NCI-H1092 treated with DMSO at 0.1 percent for 48 hours (cell line): ENCODE data around the gene RRBP1.

ENCODE experiments used
- DNase-seq: peaks from one replicate; lab custom pipeline; 2025; lab: John Stamatoyannopoulos, UW

RRBP1 gene, protein sequence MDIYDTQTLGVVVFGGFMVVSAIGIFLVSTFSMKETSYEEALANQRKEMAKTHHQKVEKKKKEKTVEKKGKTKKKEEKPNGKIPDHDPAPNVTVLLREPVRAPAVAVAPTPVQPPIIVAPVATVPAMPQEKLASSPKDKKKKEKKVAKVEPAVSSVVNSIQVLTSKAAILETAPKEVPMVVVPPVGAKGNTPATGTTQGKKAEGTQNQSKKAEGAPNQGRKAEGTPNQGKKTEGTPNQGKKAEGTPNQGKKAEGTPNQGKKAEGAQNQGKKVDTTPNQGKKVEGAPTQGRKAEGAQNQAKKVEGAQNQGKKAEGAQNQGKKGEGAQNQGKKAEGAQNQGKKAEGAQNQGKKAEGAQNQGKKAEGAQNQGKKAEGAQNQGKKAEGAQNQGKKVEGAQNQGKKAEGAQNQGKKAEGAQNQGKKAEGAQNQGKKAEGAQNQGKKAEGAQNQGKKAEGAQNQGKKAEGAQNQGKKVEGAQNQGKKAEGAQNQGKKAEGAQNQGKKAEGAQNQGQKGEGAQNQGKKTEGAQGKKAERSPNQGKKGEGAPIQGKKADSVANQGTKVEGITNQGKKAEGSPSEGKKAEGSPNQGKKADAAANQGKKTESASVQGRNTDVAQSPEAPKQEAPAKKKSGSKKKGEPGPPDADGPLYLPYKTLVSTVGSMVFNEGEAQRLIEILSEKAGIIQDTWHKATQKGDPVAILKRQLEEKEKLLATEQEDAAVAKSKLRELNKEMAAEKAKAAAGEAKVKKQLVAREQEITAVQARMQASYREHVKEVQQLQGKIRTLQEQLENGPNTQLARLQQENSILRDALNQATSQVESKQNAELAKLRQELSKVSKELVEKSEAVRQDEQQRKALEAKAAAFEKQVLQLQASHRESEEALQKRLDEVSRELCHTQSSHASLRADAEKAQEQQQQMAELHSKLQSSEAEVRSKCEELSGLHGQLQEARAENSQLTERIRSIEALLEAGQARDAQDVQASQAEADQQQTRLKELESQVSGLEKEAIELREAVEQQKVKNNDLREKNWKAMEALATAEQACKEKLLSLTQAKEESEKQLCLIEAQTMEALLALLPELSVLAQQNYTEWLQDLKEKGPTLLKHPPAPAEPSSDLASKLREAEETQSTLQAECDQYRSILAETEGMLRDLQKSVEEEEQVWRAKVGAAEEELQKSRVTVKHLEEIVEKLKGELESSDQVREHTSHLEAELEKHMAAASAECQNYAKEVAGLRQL (N-terminal part only)

DNA sequence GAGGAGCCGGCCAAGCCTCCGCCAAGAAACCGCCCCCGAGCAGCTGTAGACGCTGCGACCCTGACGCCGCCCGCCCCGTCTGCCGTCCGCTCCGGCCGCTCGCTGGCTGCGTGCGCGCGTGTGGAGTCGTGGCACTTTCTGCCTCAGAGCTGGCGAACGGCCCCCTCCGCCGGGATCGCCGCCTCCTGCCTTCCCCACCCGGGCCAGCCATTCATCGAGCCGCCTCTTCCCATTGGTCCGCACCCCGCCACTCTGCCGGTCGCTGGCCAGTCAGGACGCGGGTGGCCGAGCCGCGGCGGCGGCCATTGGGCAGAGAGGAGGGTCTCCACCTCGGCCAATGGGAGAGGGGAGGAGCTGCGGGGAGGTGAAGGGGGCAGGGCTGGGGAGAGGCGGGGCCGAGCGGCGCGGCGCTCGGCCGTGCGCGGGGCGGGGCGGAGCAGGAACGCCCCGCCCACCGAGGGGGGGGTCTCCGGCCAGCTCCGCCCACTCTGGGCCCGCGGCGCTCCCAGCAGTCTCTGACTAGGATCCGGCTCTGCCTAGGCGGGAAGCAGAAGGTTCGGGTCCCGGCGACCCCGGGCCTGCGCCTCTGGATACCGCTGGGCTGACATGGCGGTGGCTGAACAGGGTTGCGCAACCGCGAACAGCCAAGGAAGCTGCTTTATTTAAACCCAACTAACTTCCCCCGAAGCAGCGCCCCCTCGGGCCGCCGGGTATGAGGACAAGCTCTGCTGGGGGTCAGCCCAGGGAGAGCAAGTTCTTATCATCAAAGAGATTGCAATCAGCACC is at the start of gene RRBP1:
Gene RRBP1, minus strand, starts transcription at position 140 of the 786 bp plus-strand sequence. CDS start 21,735 bp downstream, outside the sequence.
- peak; percentile 97 for DNase-seq

DNA sequence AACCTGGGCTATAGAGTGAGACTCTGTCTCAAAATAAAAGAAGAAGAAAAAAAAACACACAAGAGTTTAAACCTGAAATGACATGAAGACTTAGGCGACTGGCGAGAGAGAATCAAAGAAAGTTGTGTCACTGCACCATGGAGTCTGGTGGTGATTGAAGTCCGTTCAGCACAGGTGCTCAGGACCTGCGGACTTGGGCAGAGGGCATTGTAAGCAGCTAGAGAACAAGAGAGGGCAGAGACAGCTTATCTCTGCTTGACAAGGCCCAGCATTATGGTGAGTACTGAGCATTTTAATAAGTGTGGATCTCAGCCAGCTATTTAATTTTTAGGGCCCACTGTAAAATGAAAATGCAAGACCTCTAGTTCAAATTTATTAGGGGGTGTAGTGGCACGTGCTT is 49.2 kb upstream of the RRBP1 start:
- DNase-seq: no peak

DNA sequence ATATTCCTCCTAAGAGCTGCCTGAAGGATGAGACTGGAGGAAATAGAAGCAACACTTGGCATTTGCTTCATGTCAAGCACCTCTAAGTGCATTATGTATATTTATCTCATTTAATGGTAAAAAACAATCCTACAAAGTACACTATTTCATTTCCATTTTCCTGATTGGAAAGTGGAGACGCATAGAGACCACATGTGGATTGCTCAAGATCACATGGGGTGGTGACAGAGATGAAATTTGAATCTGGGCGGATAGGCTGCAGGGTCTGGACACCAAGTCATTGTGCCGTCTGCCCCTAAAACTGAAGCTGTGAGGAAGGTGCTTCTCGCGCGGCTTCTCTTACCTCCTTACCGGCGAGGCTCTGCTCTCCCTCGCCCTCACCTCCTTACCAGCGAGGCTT is 48.0 kb upstream of the RRBP1 start:
- no peak for DNase-seq

DNA sequence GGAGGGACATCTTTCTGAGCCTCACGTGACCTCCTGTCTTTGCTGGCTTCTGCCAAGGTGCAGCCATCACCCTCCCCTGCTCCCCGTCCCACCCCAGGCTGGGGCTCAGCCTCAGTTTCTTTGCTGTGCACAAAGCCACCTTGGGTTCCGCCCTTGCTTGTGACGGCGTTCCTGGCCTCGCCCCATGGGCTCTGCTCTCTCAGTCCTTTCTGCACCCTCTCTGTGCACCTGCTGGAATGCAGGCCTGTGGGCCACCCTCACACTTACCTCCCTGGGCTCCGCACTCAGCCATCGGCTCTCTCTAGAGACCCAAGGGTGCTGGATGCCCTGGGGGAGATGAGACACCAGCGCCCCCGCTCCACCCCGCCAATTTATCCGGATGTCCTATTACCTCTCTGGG is 46.0 kb upstream of the RRBP1 start:
- DNase-seq: no peak

DNA sequence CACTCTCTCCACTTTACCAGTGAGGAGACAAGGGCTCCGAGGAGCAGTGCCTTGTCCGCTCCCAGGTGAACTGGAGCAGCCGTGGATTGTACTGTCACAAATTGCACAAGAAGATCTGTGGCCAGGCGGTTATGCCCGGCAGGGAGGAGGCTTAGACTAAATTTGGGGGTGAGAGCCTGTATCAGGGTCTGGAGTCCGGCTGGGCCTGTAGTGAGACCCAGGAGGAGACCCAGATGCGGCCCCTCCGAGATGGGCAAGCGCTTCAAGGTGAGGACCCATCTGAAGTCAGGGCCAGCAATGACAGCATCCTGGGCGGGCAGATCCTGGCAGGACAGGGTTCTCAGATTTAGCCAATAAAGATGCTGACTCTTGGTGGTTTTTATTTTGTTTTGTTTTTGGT is 45.3 kb upstream of the RRBP1 start:
- no peak for DNase-seq

DNA sequence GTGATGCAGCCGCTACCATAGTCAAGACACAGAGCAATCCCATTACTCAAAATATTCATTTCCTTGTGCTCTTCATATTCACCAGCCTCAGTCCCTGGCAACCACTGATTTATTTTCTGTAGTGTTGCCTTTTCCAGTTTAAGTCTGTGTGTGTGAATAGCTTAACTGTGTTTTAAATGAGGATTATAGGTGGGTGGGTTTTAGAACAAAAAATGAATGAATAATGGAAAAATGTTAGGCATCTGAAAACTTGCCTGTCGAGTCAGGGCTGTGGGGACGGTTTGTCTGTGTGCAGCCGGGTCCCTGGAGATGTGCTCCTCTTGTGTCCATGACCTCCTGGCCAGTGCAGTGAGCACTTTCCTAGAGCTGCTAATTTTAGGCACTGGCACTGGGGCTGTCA is 44.9 kb upstream of the RRBP1 start:
- no peak for DNase-seq

DNA sequence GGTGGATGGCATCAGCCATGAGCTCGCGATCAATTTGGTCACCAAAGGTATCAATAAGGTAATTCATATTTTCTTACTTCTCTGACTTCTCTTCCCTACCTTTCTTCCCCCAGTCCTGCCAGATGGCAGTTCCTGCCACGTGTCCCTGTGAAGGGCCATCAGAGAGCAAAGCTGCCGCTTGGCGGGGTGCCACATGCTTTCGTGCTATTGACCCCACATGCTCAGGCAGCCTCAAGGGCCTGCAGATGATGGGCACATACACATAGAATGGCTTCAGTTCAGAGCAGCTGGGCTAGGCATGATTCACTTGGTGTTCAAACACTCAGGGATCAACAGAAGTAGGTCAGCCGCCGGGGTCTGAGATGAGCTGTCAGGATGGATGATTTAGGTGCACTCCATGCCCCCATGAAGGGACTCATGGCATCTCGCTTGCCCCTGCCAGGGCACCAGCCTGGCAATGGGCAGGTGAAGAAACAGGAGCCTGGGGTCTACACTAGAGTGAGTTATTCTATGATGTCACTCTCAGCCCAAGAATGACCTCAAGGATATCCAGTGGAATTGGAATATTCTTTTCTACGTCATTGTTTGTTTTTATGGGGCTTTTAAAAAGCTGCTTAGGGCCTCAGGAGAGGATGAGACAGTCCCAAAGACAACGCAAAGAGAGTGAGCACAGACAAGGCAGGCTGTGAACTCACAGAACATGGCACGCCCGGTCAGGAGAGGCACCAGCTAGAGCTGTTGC is 43.2 kb upstream of the RRBP1 start:
- DNase-seq: peak; percentile 87

DNA sequence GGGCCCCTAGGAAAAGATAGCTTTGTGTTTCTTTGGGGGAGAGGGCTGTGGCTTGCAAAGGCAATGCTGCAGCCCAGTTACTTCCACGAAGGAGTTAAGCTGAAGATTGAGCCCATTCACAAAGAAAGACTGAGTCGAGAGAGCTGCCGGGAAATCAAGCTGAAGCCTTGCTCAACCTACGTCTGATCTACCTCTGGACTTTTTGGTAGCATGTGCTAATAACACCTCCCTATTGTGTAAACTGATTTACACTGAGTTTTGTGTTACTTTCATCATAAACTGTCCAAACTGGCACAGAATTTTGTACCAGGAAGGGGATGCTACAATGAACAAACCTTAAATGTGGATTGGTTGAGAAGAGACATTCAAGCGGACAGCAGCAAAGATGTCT is 41.3 kb upstream of the RRBP1 start:
- no peak for DNase-seq

DNA sequence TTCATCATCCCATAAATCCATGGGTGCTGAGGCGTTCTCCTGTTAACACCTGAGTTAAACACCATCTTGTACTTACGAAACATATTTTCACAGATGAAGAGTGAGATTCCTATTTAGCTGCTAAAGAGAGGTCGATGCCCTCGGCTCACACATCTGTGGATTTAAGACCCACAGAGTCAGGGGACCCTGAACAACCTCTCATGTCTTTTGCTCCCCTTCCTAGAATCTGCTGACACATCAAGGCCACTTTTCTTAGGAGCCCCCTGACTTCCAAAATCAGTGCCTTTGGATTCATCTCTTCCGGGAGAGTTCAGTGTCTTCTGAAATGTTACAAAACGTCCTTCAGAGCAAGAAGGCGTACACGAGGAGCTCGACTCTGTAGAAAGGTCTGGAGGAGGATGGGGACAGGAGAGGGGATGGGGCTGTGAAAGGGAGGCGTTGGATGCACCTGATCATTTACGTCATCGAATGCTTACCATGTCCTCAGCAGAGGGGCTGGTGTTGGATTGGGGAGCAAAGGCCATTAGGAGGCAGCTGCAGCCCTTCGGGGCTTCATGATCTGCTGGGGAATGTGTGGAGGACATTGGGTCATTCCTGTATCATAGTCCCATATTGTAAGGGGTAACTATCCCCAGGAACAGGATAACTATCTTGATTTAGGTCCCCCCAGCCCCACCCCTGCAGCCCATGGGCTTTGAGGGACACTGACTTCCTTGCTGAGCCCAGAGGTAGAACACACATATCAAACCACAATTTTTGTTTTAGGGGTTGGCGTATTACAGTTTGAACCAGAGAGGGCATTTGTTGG is 40.7 kb upstream of the RRBP1 start:
- no peak for DNase-seq

DNA sequence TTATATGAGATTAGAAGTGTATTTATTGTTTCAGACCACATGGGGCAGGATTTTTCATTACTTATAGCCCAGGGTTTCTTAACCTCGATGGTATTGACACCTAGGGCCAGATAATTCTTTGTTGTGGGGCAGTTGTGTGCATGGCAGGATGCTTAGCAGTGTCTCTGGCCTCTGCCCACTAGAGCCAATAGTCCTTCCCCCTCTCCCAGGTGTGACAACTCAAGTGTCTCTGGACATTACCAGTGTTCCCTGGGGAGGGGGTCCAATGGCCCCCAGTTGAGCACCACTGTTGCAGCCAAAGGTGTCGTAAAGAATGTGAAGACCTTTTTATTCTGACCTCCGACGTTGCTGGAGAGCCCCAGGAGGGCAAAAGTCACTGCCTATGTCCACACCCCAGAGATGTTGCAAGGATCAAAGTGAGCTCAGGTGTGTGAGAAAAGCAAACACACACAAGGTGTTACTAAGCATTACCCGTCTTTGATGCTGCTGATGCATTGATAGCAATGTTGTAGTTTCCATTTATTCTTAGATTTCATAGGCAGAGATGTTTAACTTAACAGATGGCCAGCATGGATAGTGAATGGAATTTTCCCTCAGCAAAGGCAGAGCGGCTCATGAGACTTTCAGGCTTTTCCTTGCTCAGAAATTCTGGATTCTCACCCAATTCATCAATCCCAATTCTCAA is 39.9 kb upstream of the RRBP1 start:
- no peak for DNase-seq

DNA sequence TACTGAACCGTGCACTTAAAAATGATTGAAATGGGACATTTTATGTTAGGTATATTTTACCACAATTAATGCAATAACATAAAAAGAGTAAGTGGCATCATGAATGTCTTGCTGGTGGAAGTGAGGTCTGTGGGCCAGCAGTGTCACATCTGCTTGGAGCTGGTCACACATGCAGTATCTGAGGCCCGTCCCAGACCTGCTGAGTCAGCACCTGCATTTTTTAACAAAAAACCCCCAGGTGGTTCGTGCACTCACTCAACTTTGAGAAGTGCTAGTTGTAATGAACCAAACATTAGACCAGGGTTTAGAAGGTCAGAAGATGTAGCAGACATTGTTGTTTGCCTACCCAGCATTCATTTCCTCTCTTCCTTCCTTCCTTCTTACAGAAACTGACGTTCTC is 38.7 kb upstream of the RRBP1 start:
- no peak for DNase-seq

DNA sequence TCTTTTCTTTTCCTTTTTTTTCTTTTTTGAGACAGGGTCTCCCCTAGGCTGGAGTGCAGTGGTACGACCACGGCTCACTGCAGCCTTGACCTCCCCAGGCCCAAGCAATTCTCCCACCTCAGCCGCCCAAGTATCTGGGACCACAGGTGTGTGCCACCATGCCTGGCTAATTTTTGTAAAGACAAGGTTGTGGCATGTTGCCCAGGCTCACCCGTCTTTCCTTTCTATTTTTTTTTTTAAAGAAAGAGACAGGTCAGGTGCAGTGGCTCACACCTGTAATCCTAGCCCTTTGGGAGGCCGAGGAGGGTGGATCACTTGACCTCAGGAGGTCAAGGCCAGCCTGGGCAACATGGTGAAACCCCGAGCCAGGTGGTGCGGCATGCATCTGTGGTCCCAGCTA is 34.3 kb upstream of the RRBP1 start:
- no peak for DNase-seq

DNA sequence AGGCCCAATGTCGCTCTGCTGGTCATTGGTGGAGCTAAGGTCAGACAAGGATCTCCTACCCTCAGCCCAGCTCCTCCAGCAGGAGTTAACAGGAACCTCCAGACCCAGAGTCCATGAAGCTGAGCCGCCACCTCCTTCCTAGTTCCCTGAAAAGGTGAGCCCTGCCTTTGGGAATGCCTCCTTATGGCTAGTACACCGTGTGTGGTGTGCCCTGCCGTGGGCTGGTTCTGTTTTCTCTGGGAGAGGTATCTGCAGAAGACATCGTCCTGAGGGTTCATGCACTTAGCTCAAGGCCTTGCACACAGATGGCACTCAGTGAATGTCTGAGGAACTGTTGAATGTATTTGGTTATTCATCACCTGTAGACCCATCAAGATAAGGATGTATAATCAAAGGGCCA is 33.0 kb upstream of the RRBP1 start:
- no peak for DNase-seq

DNA sequence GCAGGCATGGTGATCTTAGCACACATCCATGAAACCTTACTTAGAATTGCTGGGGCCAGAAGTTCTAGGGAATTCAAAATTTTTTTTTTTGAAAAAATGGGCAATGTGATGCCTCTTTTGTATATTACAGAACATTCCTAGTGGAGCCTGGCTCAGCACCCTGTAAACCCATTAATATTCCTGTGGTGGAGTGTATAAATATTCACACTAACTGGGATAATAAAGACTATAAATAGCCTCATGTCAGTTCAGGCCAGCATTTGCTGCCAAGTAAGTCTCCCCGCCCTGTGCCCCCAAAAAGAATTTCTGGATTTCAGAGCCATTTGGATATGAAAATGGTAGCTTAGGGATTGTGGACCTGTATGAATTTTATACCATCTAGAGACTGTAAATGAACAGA is 32.6 kb upstream of the RRBP1 start:
- no peak for DNase-seq

DNA sequence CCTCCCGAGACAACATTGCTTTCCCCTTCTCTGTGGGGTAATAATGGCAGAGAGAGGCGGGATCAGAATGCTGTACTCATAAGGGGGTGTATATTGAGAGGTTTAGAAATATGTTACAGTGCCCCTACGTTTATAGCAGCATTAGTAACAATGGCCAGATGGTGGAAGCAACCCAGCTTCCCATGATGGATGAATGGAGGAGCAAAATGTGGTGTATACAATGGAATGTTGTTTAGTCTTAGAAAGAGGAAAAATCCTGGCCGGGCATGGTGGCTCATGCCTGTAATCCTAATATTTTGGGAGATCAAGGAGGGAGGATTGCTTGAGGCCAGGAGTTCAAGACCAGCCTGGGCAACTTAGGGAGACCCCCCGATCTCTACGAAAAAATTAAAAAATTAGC is 30.7 kb upstream of the RRBP1 start:
- no peak for DNase-seq

DNA sequence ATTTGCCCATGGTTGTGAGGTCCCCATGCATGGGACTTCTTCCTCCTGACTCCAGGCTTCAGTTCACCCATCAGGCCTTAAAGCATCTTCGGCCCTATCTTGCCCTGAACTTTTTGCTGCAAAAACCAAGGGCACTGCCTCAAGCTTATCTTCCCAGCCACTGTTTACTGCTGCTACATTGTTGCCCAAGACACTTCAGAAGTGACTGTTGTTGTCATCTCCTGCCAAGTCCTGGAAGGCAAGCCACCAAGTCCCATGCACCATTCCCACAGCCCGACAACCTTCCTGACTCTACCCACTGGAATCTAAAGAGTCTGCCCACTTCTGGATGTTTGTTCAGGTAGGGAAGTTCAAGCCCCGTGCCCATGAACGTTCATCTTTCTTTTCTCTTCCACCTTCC is 30.2 kb upstream of the RRBP1 start:
- no peak for DNase-seq

DNA sequence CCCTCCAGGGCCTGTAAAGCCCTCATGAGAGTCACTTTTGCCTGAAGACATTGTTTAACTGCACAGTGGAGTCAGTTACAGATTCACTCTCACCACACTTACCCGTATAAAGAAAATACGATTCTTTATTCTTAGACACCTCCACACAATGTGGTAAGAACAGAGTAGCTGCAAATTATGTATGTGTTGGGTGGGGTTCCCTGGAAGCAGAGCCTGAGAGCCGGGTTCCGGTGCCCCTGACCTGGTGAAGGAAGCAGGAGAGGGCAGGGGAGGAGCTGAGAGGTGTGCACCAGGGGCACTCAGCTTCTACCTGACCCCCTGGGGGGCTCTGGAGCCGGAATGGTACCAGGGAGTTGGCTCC is 29.2 kb upstream of the RRBP1 start:
- no peak for DNase-seq

DNA sequence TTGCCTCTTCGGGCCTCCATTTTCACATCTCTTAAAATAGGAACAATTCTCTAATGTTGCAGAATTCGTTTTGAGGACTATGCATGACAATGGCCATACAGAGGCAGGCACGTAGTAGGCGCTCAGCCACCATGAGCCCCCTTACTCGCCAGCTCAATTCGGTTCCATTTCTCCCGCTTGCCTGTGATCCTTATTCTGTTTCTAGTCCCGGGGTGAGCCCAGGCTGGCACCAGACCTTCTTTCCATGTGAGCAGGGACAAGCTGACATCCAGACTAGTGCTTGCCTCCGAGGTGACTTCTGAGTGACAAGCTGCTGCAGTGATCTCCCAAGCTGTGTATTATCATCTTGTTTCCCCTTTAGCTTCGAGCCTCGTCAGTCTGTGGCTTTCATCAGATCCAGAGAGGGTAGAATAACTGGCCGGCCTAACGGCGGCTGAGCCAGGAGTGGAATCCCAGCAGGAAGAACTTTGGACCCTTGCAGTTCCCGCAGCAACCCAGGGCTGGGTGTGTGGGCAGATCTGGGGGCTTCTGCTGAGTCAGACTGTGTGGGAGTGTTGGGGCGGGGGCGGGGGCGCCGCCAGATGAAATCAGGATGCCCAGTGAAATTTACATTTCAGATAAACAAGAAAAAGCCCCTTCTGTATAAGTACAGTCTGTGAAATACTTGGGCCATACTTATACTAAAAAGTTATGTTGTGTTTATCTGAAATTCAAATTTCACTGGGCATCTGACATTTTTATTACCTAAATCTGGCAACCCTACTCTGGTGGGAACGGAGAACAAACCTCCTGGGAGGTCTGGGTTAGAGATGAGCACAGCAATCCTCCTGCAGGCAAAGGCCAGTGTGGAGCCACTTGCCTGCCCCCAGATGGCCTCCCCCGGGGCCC is 28.6 kb upstream of the RRBP1 start:
- no peak for DNase-seq
